SIG-M5 treated with dmso at 0.1 percent for 504 hours (cell line): ENCODE measurements around the gene PACSIN2.

Experiments used
- DNase-seq: peaks from one replicate; lab custom pipeline; 2025; ENCODE audit not compliant: unreplicated experiment; lab: John Stamatoyannopoulos, UW

The PACSIN2 gene

DNA sequence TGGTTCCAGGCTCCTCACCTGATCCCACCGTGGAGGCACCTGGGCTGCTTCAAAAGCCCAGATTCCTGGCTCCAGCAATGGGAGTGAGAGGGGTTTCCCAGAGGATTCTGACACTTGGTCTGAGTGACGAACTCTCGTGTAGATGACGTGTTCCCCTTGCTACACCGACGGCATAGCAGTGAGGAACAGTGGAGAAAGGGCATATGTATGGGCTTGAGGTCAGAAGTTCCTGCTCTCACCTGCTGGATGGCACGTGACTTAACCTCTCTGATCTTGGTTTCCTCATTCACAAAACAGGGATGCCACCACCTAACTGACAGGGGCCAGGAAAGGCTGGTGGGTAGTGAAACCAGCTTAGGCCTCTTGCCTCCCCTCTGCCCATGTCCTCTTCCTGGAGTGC, 127.8 kb downstream of the PACSIN2 start:
- no peak for DNase-seq

DNA sequence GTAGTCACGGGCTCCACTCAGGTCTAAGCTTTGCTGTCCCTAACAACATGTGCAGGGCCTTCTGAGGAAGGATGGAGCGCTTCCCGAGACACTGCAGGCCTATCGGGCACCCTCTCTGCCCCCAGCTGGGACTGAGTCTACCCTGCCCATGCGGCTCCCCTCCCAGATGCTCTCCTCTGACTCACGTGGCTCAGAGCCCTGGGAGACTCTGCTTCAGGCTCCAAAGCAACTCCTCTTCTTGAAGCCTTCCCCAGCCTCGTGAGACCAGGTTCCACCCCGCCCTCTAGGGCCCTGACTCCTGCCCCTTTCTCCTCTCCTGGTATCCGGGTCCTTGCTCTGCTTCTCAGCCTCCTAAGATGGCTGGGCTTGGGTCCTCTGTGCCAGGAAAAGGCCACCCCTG, 129.5 kb downstream of the PACSIN2 start:
- no peak for DNase-seq

DNA sequence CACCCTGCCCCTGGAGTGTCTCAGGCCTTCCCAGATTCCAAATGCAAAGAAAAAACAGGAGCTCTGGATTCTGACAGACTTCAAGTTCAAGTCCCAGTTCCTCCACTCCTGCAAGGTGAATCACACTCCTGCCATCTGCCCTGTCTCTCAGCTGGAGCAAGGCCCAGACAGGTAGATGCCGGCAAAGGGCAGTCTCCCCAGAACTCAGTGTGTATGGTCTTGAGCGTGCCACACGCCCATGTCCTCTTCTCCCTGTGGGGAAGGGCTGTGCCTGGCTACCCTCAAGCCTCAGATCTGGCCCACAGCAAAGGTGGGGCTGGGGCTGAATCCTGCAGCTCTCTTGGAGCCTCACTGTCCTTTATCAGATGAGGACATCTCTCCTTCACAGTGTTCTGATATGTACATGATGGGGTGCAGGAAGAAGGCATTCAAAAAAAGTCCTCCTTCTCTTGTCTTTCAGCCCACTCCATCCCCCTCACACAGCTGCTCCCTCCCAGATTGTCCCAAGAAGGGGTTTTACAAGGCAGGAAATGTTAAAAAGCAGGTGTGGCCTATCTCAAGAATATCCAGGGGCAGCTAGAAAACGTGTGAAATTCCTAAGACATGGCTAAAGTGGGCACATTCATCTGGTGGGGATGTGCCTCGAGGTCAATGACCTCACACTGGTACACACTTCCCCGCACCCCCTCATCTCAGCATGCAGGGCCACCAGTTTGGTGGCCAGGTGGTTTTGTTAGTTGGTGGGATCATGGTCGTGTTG, 130.2 kb downstream of the PACSIN2 start:
- no peak for DNase-seq

DNA sequence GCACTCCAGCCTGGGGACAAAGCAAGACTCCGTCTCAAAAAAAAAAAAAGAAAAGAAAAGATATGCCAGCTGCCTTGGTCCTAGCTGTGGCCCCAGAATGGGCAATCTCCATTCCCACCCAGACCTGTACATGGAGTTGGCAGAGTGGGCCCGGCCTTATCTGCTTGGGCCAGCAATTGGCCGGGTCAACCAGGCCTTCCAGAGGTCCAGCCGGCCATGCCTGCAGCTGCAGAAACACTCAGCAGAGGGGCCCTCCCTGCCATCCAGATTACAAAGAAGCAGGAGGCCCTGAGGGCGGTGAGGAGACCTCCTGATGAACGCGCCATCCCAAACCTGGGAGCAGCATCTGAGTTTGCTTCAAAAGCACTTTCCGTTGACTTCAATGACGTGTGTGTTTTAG, 131.0 kb downstream of the PACSIN2 start:
- DNase-seq = no peak

DNA sequence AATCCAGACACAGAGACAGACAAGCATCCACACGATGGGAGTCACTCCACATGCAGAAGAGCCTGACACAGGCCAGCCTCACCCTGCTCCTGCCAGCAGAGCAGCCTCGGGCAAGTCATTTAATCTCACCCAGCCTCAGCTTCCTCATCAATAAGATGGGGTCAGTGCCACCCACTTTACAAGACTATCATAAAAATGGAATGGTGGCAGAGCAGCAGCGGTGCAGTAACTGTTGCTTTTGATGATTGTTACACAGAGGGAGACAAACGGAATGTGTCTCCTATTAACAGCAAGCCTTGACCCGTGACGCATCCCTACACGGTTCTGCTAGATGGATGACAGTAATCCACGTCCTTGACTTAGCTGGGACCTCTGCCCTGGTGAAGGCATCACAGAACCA, 131.8 kb downstream of the PACSIN2 start:
- no peak for DNase-seq

DNA sequence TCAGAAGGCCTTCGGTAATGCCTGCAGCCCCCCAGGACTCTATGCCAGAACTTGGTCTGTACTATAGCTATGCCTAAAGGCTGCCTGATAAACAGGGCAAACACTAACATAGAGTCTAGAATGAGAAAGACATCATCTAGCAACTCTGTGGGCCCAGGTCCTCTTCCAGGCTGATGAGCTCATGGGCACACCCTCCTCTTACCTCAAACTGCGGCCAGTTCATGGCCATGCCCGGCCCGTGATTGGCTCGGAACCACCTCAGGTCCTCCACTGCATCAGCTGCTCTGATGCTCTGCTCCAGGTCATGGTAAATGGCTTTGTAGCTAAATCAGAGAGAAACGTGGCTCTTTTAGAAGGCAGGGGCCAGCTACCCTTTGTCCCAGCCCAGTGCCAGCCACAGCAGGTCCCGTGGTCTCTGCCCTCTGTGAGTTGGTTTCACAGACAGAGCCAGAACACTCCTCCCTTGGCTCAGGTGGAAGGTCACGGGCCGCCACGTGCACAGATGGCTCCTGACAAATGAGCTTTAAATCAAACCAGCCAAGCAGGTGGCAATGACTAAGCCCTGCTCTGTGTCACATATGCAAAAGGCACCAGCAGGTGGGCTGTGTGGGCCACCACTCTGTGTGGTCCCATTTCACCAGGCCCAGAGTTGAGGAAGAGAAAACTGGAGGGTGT, 132.8 kb downstream of the PACSIN2 start:
- no peak for DNase-seq

DNA sequence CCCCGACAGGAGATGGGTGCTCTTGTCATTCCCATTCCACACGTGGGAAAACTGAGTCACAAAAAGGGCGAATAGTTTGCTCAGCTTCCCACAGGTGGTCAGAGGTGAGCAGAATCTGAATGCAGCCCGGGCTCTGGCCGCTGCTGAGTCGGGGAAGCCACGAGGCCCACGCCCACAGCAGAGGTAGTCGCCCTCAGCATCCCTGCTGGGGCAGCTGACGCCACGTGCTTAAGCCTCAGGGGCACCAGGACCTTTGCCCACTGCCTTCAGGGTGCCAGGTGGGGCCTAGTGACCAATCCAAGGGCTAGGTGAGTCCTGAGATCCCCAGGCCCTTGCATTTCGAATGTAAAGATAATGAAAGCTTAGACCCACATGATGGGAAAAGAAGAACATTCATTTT, 133.7 kb downstream of the PACSIN2 start:
- DNase-seq = no peak

DNA sequence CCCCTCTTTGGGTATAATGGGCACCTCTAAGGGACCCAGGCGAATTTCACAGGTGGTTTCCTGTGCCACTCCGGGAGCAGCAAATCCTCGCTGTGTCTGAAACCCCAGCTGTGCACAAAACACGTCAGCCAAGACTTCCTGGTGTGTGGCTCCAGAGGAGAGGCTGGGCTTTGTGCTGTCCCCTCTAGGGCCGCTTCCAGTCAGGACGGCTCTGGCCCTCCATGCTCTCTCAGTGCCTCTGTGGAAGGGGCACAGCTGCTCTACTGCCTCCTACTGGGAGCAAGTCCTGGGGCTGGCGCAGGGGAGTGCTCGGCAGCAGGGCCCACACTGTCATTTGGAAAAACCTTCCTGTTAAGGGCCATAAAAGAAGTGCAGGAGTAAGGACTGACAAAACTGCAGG, 134.1 kb downstream of the PACSIN2 start:
- no peak for DNase-seq

DNA sequence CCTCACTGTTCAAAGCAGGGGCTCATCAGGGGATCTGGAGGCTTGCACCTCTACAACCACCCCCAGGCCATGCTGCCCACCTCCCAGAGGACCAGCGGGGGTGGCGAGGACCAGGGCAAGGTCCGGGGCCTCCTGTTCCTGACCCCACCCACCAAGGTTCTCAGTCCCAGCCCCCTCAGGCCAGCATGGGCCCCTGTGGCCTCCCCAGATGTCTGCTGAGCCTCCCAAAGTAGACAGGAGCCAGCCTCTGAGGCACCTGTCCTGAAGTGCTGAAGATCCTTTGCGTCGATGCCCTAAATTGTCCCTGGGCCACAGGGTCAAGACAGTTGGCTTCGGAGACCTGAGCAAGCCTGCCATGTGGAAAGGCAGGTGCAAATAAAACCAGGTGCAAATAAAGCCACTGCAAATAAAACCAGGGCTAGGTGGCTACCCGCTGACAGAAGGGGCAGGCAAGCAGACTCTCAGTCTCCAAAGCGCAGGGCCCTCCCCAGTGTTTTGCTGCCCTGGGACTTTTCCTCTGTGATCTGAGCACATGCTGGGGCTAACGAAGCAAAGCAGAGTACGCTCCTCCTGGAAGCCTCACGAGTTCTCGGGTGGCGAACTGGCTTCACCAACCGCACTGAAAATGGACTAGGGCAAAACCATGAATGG, 135.5 kb downstream of the PACSIN2 start:
- no peak for DNase-seq

DNA sequence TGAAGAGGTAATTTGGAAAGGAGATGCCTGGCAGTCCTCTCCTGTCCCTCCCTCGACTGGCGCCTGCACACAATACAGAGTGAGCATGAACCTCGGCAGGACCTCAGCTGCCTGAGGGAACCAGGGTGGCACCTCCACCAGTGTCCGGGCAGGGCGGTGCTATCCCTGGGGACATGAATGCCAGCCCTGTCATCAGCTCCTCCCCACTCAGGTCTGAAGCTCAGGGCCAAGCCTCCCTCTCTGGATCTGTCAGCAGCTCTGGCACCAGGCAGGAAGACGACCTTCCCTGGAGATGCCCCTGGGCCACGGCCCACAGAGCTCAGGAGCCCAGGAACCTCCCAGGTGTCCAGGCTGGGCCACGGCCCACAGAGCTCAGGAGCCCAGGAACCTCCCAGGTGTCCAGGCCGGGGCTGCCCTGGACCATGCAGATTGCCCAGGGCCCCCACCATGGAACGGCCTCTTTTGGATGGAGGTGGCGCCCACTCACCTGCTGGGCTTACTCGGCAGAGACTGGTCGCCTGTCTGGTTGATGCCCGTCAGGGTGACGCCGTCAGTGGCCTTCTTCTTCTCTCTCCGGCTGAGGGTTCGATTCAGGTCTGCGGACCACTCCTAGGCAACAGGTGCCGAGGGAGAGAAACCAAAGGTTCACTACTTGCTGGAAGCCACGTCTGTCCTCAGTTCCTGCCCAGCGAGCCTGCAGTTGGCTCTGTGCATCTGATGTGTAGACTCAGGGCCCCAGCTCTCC, 136.2 kb downstream of the PACSIN2 start:
- no peak for DNase-seq

DNA sequence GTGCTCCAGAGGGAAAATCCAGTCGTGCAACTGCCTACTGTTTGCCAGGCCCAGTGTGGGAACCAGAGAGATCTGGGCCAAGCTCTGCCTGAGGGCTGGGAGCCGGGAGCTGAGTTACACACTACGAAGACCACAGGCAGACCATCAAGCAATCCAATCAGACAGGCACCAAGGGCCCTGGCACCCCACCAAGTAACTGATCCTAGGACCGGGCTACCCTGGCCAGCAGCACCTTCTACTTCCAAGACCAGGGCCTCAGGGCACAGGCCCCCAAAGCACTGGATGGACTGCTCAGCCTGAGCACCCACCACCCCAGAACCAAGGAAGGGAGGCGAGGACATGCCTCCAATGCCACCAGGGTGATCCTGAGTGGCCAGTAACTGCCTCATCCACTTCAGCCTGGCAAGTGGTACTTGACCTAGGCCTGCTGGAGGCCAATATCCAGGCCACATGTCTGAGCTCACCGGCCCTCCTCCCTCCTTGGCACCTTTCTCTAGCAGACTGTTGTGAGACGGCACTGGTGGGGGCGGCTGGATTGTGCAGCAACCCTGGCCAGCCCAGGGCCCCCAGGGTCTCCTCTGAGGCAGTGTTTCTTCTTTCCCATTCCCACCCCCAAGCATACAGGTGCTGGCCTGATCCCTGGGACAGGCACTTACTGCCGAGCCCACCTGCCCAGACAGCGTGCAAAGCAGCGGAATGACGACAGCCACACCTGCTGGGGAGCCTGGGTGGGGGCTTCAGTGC, 137.2 kb downstream of the PACSIN2 start:
- no peak for DNase-seq

DNA sequence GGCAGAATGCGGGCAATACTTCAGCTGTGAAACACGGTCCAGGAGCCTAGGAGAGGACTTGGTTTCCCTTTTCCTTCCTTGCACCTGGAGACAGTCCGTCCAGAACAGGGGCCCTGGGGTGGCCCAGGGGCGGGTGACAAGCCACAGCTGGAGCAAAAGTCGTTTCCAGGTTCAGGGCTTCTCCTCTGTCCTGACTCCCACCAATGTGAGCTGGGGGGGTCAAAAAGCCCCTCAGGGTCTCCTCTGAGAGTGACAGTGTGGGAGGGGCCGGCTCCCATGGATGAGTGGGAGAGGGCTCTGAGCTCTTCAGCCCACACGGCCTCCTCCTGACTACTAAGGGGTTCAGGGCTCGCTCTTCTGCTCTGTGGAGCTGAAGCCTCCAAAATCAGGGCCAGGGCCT, 137.8 kb downstream of the PACSIN2 start:
- DNase-seq = no peak

DNA sequence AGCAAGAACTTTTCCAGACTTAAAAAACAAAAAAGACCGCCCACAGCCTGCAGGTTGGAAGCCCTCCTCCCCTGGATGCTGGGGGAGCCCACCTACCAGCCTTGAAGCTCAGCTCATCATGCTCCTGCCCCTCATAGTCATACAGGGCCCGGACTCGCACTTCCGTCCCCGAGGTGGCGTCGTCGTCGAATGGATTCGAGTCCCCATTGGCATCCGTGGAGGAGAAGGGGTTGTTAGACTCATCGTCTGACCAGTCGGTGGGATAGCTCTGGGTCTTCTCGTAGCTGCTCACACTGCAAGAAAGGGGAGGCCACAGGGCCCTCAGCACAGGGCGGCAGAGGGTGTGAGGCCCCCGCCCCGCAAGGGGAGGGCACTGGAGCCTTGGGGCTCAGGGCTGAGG, 138.9 kb downstream of the PACSIN2 start:
- no peak for DNase-seq

DNA sequence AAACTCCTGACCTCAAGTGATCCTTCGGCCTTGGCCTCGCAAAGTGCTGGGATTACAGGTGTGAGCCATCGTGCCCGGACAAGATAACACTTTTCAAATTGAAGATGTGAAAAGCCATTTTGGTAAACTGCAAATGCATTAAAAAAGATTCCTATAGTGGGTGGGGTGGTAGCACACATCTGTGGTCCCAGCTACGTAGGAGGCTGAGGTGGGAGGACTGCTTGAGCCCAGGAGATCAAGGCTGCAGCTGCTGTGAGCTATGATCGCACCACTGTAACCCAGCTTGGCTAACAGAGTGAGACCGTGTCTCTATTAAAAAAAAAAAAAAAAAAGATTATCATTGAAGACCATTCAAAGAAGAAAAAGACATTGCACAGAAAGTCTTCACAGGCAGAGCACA, 140.9 kb downstream of the PACSIN2 start:
- no peak for DNase-seq

DNA sequence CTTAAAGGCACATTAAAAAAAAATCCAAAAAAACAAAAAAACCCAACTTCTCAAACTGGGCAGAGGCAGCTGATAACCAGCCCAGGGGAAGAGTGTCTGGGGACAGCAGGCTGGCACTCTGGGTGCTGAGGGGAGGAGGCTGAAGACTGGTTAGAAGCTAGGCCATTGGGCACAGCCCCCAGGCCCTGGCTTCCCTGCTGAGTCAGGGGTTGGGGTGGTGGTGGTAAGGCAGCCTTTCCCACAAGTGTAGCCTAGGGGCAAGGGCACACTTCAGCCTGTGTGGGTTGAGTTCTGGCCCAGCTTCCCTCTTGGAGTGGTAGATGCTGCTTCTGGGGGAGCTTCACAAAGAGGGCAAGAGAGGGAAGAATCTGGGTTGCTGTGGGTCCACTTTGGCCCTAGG, 141.6 kb downstream of the PACSIN2 start:
- DNase-seq = no peak

DNA sequence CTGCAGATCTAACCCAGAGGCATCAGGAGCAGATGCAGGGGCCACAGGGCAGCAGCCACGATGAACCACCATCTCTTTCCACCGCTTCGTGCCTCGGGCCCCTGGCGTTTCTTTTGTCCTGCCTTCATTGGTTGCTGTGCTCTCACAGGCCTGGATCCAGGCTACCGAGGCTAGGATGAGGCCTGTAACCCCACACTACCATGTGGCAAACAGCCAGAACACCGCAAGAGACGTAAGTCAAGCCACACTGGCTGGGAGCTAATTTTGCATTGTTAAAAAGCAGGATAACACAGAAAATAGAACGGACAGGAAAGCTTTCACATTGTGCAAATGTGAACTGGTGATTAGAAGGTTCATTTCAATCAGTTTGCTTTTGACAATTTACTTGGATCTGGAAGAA, 142.1 kb downstream of the PACSIN2 start:
- no peak for DNase-seq

DNA sequence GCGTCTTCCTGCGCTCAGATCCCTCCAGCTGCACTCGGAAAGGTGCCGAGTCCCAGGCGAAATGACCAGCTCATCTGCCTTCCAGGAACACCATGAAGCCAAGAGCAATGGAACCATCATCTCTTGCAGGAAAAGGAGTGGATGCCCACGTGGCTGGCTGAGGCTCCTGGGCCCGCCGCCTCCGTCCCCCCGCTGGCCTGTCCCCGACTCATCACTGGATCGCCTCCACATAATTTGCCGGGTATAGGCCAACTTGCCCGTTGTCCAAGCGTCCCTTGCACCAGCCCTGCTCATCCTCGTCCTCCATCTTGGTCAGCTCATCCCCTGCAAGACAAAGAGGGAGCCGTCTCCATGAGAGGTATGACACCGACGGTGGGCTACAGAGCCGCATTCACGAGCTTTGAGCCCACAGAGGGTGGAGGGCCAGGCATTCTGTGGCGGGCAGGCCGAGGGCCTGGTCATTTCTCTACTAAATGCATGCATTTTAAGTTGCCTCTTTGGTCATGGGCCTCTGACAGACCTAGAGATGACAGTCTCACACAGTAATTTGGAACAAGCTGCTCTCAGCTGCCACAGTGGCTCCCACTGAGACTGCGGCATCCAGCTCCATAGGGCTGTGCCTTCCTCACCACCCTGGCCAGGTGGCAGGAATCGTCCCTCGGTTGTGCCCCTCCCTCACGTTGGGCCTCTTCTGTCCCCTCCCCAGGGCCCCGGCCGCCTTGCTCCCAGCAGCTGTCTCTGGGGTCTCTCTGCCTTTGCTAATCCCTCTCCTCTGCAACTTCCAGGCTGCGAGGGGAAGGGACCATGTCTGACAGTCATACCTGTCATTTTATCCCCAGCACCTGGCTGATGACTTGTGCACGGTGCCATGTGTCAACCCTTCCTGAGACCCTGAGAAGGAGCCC, 143.6 kb downstream of the PACSIN2 start:
- no peak for DNase-seq

DNA sequence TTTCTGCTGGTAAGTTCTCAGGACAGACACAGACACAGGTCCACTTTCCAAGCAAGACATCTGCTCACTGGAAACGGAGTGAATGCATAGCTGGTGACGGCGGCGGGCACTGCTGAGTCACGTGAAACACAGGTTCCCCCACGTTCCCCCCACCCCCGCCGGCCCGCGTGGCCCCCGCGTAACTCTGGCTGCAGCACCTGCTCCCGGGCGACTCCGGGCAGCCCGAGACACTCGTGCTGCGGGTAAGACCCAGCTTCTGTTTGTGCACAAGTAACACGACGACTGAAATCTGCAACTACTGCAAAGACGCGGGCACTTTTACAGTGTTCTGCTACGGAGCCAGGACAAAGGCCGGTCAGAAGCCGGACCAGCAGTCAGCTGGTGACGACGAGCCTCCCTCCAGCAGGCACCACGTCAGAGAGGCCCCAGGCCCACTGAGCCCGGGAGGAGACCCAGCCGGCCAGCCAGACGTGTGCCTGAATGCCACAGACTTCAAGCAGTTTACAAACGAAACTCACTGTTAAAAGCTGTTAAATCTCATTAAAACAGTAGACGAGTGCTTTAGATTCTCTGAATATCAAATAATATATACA, 145.0 kb downstream of the PACSIN2 start:
- no peak for DNase-seq

DNA sequence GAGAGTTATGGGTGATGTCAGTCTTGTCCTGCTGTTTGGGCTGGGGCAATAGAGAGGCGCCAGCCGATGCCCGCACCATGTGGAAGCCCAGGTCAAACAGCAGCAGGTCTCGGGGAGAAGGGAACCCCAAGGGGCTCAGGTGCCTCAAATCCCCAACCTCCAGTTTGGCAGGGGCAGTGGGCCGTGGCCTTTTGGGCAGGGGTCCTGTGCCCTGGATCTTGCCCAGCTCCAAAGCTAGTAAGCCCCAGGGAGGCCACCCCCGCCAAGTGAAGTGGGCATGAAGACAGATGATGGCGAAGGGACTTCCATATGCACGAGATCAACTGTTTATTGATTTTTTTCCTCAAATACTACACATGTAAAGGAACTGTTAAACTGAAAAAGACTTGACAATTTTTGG, 145.5 kb downstream of the PACSIN2 start:
- DNase-seq = no peak
